Tibial nerve (tissue), 4 donors: ENCODE results near the gene DOK6. TPM values are rescaled to one million over a fixed set of nuclear protein-coding genes. Genes with fewer than 3 reads are reported as not detected.

Experiments used
- DNase-seq, 2 donors: peaks; one replicate each; pipeline ENCODE4 v3.0.0-alpha.2; 2019; ENCODE audit warnings: low spot score in 2 of 2
- H3K27ac ChIP-seq, 4 donors: fragments of 200-600 bp; sonication (generic) in 3 of 4; one replicate each; pipeline ENCODE4 v1.5.1; 2017 to 2019; ENCODE audit warnings: mild to moderate bottlenecking in 1 of 4
- H3K27me3 ChIP-seq, 2 donors: fragments of 200-600 bp; sonication (generic) in 1 of 2; one replicate each; pipeline versions ENCODE4 v1.5.1 to v1.6.0; 2017 to 2019
- H3K36me3 ChIP-seq, 3 donors: fragments of 200-600 bp; sonication (generic); one replicate each; pipeline ENCODE4 v1.5.1; 2018 to 2019
- H3K4me1 ChIP-seq, 4 donors: fragments of 200-600 bp; sonication (generic) in 3 of 4; one replicate each; pipeline ENCODE4 v1.5.1; 2017 to 2019
- H3K4me3 ChIP-seq, 4 donors: fragments of 200-600 bp; sonication (generic) in 3 of 4; one replicate each; pipeline ENCODE4 v1.5.1; 2017 to 2019; ENCODE audit warnings: mild to moderate bottlenecking in 1 of 4, moderate library complexity in 1 of 4
- H3K9me3 ChIP-seq, 4 donors: fragments of 200-600 bp; sonication (generic) in 3 of 4; one replicate each; pipeline ENCODE4 v1.5.1; 2017 to 2019
- EP300 ChIP-seq, 2 donors: sonication (generic); formaldehyde crosslinking; IDR thresholded peaks; one replicate each; pipeline ENCODE4 v1.6.1; 2017; ENCODE audit warnings: antibody characterized with exemption in 2 of 2, mild to moderate bottlenecking in 1 of 2
- POLR2A ChIP-seq, 2 donors: fragments of 450-650 bp; IDR thresholded peaks; one replicate each; pipeline ENCODE4 v1.6.1; 2017; ENCODE audit warnings: antibody characterized with exemption in 2 of 2, mild to moderate bottlenecking in 2 of 2, moderate library complexity in 2 of 2
- WGBS, 2 donors: methylation state at CpG; one replicate each; pipeline ENCODE4 v1.1.5; 2018; 5-methylcytosine and 5-hydroxymethylcytosine counted together
- total RNA-seq, 4 donors: library from RNA; depleted of rRNA; stranded (reverse); fragments of >200 nt; gene quantifications; one replicate each; pipeline ENCODE4 v1.1.0, GENCODE V29; 2016
- TF ChIP-seq, protein P1 (sequence below), 5 experiments: fragments of 200-600 bp in 3 of 5; fragments of 450-650 bp in 2 of 5; sonication (generic) in 3 of 5; IDR thresholded peaks; one replicate each; pipeline ENCODE4 v1.5.1; 2016 to 2019; ENCODE audit warnings: antibody characterized with exemption in 5 of 5, mild to moderate bottlenecking in 3 of 5, moderate library complexity in 2 of 5

The DOK6 gene
- total RNA-seq, 4 donors from 2014 or later: 4.0 to 28.6 (median 6.1) TPM

GRCh38 chr18:69684789-69685188 is 284.1 kb downstream of the DOK6 start:
- H3K4me3 ChIP-seq: no peak overlapping the region
- no peak for DNase-seq
- H3K4me1 ChIP-seq: no peaks in the 10 kb centered on the region
- 40 to 70% methylated on average over 2 of the region's 2 CpGs for WGBS, 2 donors
- H3K27ac ChIP-seq: no peak overlapping the region
- no peaks in the 10 kb centered on the region for H3K9me3 ChIP-seq
- H3K36me3 ChIP-seq: no peaks in the 10 kb centered on the region
- H3K27me3 ChIP-seq: no peaks in the 10 kb centered on the region
- TF ChIP-seq EP300 (IDR thresholded peaks at IDR 0.05) (no peak), POLR2A (IDR thresholded peaks at IDR 0.05) (no peak)
- TF ChIP-seq, protein P1, sequence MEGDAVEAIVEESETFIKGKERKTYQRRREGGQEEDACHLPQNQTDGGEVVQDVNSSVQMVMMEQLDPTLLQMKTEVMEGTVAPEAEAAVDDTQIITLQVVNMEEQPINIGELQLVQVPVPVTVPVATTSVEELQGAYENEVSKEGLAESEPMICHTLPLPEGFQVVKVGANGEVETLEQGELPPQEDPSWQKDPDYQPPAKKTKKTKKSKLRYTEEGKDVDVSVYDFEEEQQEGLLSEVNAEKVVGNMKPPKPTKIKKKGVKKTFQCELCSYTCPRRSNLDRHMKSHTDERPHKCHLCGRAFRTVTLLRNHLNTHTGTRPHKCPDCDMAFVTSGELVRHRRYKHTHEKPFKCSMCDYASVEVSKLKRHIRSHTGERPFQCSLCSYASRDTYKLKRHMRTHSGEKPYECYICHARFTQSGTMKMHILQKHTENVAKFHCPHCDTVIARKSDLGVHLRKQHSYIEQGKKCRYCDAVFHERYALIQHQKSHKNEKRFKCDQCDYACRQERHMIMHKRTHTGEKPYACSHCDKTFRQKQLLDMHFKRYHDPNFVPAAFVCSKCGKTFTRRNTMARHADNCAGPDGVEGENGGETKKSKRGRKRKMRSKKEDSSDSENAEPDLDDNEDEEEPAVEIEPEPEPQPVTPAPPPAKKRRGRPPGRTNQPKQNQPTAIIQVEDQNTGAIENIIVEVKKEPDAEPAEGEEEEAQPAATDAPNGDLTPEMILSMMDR (IDR thresholded peaks at IDR 0.05): no peak

DNA sequence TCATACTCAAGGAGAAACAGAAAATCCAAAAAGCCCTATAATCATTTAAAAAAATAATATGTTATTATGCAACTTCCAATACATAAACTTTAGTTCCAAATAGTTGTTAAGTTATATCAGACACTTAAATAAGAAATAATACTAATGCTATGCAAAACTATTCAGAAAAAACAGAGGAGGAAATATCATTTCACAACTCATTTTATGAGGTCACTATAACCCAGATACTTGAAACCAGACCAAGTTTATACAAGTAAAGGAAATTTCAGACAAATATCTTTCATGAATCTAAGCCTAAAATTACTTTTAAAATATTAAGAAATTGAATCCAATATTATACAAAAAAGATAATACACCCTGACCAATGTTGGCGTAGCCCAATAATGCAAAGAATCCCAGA is 286.2 kb downstream of the DOK6 start:
- Histone ChIP-seq H3K4me1 (no peaks in the 10 kb centered on the region), H3K9me3 (no peaks in the 10 kb centered on the region), H3K27me3 (no peaks in the 10 kb centered on the region), H3K4me3 (no peak overlapping the region), H3K36me3 (no peaks in the 10 kb centered on the region), H3K27ac (no peak overlapping the region)
- TF ChIP-seq POLR2A (IDR thresholded peaks at IDR 0.05) (no peak), EP300 (IDR thresholded peaks at IDR 0.05) (no peak)
- TF ChIP-seq, protein P1 (IDR thresholded peaks at IDR 0.05): no peak
- 0 to 2% methylated on average over 1 of the region's 1 CpG for WGBS, 2 donors
- DNase-seq: no peak

GRCh38 chr18:69689121-69689759 is 288.6 kb downstream of the DOK6 start:
- WGBS, 2 donors: 75 to 78% methylated on average over 2 of the region's 2 CpGs
- Histone ChIP-seq H3K9me3 (no peaks in the 10 kb centered on the region), H3K36me3 (no peaks in the 10 kb centered on the region), H3K4me3 (no peak overlapping the region), H3K4me1 (no peaks in the 10 kb centered on the region), H3K27me3 (no peaks in the 10 kb centered on the region), H3K27ac (no peak overlapping the region)
- no peak for DNase-seq
- TF ChIP-seq EP300 (IDR thresholded peaks at IDR 0.05): no peak
- TF ChIP-seq POLR2A (IDR thresholded peaks at IDR 0.05): no peak
- TF ChIP-seq, protein P1 (IDR thresholded peaks at IDR 0.05): no peak

- Histone ChIP-seq H3K4me3 (no peak overlapping the region), H3K27me3 (no peaks in the 10 kb centered on the region), H3K4me1 (no peaks in the 10 kb centered on the region), H3K27ac (no peak overlapping the region), H3K9me3 (no peaks in the 10 kb centered on the region), H3K36me3 (no peaks in the 10 kb centered on the region)
- TF ChIP-seq POLR2A (IDR thresholded peaks at IDR 0.05) (no peak), EP300 (IDR thresholded peaks at IDR 0.05) (no peak)
- TF ChIP-seq, protein P1 (IDR thresholded peaks at IDR 0.05): no peak
- 95 to 96% methylated on average over 5 of the region's 5 CpGs for WGBS, 2 donors
- no peak for DNase-seq
Observed at GRCh38 chr18:69691008-69691760, 290.5 kb downstream of the DOK6 start.

GRCh38 chr18:69697069-69697468 is 296.4 kb downstream of the DOK6 start:
- Histone ChIP-seq H3K4me1 (no peaks in the 10 kb centered on the region), H3K9me3 (no peaks in the 10 kb centered on the region), H3K4me3 (no peak overlapping the region), H3K27me3 (no peaks in the 10 kb centered on the region), H3K36me3 (no peaks in the 10 kb centered on the region), H3K27ac (no peak overlapping the region)
- TF ChIP-seq, protein P1 (IDR thresholded peaks at IDR 0.05): no peak
- TF ChIP-seq POLR2A (IDR thresholded peaks at IDR 0.05): no peak
- no peak for TF ChIP-seq EP300 (IDR thresholded peaks at IDR 0.05)
- DNase-seq: no peak
